DMS53 treated with DMSO at 0.1 percent for 48 hours (cell line): Measurements from ENCODE around the gene UBXN11.
"Not testable (repeated sequence)": the region's sequence is repeated elsewhere in the genome, so short reads cannot be mapped to it uniquely, and the experiment has no call there.

Experiments used
- DNase-seq: peaks from one replicate; lab custom pipeline; 2025; ENCODE audit not compliant: unreplicated experiment; lab: John Stamatoyannopoulos, UW

The UBXN11 gene

DNA sequence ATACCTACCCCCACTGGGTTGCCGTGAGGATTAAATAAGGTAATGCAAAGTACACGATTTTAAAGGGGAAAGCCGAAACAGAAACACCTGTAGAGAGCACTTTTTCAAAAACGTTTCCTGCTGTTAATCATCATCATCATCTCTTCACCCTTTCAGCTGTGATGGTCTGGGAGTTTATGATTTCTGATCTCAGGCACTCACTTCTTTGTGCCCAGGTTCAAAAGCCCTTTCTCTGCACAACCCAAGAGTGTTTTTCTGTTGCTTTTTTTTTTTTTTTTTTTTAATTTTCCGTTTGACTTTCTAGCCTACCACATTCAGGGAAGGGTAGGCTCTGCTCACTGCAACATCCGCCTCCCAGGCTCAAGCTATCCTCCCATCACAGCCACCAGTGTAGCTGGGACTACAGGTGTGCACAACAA is 936 bp upstream of the UBXN11 start:
- DNase-seq: no peak

DNA sequence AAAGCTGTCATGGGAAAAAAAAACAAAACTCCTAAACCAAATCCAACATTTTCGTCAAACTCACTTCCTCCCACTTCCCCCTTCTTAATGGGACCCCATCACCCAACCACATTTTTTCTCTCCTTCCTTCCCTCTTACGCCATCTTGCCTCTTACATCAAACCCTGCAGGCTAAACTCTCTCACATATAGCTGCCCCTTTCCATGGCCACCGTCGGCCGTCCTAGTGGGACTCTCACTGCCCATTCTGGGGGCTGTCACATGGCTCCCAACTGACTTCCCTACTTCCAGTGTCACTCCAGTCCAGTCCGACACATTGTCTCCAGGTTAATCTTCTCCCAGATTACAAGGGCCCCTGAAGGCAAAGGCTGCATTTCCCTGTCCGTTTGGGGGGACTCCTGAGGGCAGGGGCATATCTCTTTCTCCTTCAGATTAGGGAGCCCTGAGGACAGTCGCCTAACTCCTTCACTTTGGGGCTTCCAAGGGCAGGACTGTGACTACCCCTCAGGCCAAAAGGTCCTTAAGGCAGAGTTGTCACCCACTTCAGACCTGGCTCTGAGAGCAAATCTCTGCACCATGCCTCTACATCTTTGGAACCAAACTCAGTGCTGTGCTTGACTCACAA is 658 bp downstream of the UBXN11 start:
- no peak for DNase-seq

DNA sequence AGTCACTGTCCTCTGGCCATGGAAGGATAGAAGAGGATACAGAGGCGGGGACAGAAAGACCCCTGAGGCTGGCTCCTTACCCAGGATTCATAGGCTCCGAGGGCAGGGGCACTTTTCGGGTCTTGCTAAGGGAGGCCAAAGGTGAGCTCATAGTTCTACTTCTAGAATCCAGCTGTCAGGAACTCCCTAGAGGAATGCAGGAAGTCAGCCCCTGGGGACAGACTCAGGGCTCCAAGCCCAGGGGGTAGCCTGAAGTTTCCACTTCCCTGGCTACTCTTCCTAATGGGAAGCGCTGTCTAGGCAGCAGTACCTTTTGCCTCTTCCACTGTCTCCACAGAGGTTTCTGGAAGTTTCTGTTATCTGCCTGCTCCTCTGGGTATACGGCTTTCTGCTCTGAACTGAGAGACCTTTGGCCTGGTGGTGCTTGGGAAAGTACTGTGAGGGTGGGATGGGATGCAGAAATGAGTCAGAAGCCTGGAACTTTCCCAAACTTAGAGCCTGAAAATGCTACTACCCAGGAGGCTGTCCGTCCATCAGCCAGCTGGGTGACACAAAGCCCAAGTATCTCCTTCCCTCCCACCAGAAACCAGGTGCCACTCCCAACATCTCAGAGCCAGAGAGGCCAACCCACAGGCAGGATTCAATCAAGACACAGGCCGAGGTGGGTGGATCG is 3.6 kb downstream of the UBXN11 start:
- no peak for DNase-seq

DNA sequence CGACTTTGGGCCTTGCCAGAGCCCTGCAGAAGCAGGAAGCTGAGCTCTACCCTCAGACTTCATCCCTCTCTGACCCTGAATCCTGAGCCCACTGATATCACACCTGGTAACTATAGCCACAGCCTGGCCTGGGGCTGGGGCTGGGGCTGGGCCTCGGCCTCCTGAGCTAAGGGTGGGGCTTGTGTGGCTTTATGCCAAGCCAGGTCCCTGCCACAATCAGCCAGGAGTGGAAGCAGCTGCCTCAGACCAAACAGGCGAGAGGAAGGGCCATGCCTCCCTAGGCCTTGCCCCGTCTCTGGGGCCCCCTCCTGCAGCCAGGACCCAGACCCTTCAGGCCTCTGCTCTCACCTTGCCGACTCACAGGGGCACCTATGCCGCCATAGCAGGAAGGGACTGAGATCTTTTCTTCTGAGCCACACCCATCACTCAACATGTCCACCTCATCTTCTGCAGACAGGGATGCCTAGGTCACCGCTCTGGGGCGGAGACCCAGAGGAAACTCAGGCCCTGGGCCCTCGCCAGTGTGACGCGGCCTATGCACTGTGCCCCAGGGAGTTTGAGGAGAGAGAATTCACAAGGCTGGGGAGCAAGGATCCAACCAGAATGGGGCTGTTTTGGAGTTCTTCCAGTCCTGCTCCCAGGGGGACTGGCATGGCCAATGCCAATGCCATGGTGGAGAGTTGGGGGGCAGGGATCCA is 5.7 kb downstream of the UBXN11 start:
- no peak for DNase-seq

DNA sequence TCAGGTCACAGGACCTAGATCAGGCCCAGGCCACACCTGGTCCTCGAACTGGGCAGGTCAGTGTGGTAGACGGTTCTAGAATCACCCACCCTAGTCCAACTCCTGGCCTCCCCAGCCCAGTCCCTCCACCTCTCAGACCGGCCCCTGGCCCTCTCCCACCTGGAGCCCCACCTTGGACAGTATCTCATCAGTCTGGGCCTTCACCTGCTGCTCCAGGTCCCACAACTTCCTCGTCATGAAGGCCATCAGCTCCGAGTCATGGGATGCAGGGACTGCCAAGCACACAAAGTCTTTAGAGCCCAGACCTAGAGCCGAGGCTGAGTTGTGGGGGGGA is 8.7 kb downstream of the UBXN11 start:
- DNase-seq: no peak

DNA sequence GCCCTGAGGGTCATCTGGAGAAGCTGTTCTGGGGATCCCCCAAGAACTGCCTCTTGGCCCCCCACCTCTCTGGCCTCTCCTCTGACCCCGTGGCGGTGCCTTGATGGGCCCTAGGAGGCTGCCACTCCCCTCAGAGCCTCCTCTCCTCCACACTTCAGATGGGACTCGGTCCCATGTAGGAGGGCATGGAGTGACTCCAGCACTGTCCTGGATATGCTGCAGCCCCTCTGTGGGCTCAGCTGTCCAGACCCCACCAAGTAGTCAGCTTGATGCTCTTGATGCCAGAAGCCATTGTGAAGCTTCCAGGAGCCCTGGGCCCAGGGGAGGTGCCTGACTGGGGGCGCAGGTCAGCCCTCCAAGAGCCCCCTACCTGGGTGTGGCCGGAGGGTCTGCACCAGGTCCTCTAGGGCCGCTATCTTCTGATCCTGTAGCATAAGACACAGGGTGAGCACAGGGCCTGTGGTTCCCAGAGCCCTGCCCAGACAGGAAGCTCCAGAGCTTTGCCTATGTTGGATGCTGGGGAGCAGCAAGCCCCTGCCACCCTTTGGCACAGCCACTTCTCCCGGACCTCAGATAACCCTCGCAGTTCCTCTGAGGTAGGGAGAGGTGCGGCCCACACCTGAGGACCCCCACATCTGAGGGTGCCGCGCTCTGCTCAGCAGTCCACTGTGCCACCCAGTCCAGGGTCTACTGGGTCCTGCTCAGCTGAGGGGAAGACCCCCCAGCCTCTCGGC is 9.2 kb downstream of the UBXN11 start:
- no peak for DNase-seq

DNA sequence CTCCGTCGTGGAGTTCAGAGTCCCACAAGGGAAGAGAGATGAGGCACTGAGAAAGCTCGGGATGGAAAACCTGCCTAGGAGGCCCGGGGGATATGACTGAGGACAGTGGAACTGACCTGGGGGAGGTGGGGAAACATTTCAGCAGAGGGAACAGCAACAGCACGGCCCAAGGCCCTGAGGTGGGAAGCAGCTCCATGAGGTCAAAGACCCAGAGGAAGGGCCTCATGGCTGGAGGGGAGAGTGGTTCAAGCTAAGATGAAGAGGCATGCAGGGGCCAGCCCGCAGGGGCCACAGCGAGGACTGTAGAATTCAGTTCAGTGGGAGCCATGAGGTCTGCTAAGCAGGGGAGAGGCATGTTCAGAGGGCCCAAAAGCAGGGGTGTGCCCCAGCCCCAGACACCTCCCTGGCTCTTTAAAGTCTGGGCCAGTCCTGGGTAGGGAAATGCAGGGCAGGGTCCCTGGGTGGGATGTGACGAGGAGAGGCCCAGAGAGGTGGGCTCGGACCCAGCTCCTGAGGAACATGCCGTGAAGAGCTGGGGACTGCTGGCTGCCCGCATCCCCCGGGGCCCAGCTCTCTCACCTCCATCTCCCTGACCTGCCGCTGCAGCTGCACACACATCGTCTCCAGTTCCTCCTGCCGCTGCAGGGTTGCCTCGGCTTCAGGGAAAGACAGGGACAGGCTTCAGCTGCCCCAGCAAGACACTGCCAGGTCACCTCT is 9.9 kb downstream of the UBXN11 start:
- no peak for DNase-seq

DNA sequence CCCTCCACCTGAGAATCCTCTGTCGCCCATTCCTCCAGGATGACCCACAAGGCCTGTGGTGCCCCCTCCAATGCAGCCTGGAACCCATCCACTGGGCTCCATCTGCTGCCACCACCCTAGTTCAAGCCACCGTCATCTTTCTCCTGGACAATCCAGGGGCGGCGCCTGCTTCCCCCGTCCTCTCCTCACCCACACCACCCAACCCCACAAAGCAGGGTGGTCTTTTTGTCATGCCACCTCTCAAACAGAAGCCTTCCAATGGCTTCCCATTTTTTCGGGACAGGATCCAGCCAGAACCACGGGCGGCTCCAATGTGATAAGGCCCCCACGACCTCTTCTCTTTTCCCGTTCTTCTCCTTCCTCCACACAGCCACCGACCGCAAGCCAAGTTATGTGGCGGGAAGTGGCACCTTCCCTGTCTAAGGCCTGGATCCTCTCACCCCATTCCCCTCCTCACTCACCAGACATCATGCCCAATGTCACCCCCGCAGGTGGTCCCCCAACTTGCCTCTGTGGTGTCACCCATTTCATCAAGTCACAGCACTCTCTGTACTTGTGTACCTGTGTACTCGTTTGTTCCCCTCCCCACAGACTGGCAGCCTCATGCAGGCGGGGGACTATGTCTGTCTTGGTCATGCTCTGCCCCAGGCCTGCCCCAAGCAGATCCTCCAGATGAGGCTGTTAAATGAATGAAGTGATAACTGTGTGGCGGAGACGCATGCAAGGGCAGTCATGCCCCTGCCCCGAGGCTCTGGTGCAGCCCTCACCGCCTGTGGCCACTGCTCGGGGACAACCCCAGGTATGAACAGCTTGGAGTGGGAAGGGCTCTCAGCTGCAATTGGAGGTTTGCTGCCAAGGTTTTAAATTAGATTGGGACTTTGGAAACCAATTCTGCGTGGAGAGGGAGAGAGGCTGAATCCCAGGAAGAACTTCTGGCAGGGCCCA is 11.0 kb downstream of the UBXN11 start:
- DNase-seq: no peak

DNA sequence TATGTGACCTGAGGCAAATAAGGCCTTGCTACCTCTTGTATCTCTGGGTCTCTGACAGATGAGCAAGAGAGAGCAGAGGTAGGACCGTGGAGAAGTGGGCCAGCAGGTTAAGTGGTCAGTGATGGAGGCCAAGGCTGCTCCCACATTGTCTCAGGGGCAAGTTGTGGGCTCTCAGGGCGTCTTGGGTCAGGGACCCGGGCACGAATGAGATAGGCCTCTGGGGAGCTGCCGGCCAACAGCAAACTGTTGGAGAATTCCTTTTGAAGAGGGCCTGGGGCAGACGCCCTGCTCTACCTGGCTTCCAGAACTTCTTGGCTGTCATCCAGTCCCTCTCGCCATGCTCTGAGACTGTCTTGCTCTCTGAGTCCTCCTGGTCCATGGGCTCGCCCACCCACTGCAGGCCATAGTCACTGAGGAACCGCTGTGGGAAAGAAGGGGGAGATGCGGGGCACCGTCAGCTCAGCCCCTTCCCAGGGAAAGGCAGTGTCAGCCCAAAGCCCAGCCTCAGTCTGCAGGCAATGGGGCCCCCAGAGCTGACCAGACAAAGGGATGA is 12.4 kb downstream of the UBXN11 start:
- no peak for DNase-seq

DNA sequence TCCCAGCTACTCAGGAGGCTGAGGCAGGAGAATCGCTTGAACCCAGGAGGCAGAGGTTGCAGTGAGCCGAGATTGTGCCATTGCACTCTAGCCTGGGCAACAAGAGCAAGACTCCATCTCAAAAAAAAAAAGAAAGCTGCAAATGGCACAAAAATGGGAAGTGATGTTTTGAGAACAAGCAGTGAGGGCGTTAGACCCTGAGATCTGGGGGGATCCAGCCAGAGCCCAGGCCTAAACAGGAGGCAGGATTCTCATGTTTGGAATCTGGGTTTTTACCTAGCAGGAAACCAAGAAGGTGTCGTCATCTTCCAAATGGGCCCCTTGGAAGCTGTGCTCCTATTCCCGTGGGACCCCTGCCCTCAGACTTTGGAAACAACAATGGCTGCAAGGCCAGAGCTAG is 13.7 kb downstream of the UBXN11 start:
- DNase-seq: not testable (repeated sequence)

DNA sequence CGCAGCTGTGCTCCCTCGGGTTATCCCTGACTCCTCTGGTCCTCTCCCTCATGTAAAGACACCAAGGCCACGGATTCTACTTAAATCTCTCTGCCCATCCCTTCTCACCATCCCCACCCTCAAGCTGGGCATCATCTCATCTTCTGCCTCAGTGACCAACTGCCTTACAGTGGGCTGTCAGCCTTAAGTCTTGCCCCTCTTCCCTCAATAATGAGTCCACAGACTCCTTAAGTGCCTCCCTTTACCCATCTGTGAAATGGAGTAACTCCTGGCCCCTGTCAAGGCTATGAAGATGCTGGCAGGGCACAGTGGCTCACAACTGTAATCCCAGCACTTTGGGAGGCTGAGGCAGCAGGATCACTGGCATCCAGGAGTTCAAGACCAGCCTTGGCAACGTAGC is 14.5 kb downstream of the UBXN11 start:
- DNase-seq: no peak

DNA sequence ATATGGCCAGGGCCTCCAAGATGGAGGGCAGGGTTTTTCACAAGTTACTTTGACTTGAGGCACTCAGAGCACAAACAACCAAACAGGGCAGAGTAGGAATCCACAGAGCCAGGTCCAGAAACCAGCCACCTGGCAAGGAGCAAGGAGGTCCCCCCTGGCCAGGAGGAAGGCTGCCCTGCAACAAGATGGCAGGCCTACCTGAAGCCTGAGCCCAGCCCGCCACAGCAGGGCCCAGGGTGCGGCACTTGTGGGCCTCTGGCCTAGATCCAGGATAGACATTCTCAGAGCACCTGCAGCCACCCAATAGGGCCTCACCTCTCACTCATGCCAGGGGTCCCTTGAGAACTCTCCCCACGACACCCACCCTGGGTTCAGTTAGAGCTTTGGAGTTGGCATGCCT is 15.0 kb downstream of the UBXN11 start:
- no peak for DNase-seq

DNA sequence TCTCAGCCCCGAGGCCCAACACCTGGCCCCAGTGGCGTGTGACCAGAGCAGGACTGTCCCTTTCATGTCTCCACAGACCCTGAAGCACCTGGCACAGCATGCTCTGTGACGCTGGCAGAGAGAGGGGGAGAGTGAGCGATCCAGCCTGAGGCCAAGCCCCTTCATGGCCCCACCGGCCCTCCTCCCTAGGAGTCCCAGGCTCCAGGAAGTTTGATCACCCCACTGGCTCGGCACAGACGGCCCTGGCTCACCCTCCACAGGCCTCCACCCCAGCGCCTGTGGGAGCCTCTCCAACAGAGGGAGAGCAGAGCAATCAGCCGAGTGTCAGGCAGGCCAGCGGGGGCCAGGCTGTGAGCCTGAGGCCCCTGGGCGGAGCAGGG is 15.6 kb downstream of the UBXN11 start:
- no peak for DNase-seq

DNA sequence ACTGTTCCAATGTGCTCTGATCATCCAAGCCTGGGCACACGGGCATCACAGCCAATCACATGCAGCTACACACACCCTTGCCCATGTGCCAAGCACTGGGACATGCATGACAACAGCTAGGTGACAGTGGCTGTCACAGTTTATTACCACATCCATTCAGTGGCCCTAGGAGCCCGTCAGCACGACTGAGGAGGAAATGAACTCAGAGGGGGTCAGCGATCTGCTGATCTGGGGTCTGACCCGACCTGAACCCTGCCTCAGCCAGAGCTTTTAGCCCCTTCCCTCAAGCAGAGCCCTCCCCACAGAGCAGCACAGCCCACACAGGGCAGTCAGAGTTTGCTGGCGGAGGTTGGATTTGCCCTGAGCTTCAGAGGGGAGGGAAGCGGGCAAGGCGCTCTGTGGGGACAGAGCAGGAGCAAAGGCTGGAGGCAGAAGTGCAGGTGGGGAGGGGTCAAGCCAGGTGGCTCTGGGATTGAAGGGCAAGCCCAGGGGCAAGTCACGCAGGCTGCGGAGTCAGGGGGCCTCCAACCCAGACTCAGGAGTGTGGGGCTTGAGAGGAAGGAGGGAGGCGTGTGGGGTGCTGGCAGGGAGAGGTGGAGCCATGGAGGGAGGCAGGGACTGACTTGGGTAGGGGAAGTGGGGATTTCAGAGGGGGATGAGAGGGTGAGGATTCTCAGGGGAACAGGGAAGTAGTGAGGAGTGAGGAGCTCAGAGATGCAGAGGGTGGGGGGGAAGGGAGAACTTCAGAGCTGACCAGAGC is 16.1 kb downstream of the UBXN11 start:
- DNase-seq: no peak

DNA sequence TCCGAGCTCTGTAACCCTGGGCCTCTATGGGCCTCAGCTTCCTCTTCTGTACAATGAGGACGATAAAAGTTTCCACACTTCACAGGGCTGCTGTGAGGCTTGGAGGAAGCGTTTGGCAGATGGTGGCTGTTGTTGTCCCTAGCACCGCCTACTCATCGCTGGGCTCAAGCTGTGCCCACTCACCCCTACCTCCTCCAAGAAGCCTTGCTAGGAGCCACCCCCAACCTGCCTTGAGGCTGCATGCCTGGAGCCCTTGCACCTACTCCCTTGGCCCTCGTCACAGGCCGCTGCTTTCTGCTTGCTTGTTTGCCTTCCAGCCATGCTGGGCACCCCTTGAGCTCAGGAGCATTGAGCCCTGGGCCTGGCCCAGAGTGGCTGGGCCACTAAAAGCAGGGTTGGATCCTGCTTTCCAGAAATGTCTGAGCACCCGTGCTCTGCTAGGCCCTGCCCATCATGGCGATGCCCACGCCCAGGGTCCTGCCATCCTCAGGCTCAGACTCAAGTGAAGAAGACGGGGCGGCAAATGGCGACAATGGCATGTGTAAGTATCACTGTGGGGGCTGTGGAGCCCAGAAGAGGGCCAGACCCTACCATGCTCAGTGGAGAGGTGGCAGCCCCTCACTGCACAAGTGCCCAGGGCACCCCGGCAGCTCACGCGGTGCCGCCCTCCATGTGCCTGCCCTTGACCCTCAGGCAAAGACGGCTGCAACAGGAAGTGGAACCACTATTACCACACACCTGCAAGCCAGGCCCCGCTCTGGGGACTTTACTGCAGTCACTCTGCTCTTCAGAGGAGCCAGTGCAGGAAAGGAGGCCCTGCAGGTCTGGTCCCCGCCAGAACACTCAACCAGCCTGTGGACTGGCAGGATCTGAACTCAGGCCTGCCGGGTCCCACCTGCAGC is 17.0 kb downstream of the UBXN11 start:
- DNase-seq: no peak

DNA sequence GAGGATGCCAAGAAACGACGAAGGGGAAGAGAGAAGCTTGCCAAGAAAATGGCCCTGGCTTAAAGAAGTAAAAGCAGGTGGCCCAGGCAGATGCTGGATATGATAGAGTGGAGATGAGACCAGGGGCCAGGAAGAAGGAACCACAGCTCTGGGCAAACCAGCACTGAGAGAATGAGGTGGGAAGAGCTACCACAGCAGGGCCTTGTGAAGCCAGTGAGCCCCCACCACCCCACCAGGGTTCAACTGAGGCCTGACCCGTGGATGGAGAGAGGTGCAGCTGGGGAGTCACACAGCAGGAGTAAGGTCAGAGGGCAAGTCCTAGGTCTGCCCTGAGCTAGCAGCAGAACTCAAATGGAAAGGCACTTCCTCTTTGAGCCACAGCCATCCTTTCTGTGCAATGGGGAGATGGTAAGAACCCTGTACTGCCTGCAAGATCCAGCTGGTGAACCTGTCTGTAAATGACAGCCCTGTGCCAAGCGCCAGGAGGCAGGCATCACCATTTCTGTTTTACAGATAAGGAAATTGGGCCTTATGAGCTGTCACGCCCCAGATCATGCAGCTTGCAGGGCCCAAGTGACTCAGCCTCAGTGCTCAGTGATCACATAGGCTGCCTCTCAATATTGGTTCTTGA is 18.0 kb downstream of the UBXN11 start:
- no peak for DNase-seq

DNA sequence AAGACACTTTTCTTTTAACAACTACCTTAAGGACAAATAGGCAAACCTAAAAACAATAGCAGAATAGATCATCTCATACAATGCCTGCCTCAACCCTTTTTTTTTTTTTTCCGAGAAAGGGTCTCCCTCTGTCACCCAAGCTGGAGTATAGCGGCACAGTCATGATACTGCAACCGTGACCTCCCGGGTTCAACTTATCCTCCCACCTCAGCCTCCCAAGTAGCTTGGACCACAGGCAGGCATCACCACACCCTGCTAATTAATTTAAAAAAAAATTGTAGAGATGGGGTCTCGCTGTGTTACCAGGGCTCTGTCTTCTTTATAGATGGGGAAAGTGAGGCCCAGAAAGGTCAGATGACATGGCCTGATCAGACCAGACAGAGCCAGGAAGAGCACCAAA is 18.6 kb downstream of the UBXN11 start:
- DNase-seq: no peak
